NCI-H69 (cell line): ENCODE data around the gene ADAM33.

Experiments used
- DNase-seq: peaks from one replicate; lab custom pipeline; 2025; lab: John Stamatoyannopoulos, UW

ADAM33 gene

DNA sequence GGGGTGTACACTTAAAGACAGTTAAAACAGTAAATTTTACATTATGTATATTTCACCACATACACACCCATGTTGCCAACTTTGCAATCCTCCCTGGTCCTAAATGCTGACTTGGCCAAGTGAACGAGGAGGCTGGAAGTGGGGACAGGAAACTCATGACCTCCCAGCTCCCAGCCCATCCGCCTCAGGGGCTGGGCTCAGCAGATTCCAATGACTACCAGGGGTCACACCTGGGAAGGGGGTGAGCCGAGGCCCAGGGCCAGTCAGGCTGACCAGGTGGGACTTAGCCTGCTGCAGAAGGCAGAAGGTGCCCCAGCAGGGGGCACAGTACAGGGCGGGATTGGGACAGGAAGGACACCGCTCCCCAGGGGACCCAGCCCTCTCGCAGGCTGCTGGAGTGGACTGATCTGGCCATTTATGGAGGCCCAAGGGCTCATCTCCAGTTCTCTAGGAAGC, 28.2 kb upstream of the ADAM33 start:
- DNase-seq = peak; percentile 25

DNA sequence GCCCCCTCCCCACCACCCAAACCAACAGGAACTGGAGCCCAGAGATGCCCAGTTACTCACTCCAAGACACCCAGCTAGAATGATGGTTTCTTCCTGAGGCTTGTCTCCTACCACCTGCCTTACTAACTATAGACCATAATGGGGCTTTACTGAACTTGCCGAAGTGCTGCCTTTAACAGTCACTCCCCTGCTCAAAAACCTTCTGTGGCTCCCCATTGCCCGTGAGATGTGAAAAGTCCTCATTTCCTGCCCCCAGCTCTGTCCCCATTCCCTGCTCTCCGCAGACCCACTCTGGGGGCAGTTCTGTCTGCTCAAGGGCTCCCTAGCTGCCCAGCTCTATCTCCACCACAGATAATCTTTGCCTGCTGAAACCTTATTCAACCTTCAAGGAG, 25.7 kb upstream of the ADAM33 start:
- no peak for DNase-seq

DNA sequence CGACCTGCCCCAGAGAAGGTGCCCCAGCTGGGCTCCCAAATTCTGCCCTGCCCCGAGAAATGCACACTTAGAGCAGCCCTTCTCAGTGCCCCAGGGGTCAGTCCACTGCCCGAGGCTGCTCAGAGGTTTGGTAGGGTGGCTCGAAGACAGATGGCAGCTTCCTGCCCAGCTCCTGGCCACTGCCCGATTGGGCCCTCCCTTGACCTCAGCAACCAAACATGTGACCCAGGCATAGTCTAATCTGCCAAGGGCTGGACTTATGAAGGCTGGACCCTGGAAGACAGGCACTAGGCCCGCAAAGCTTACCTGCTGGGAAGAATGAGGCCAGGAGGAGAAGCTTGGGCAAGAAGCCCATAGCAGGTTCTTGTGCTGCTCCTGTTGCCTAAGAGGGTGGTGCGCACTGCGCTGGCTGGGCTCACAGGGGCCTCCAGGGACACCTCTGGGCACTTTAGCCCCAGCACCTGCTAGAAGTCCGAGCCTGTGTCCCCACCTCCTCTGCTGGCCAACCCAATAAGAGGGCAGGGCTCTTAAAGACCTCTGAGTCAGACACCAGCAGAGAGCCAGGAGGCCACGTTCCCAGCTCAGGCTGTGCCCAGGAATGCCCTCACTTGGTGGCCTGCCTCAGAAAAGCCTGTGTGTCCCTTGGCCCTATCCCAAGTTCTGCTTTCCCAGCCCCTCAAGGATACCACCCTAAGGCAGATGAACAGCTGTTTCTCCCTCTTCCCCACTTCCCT, 25.1 kb upstream of the ADAM33 start:
- no peak for DNase-seq

DNA sequence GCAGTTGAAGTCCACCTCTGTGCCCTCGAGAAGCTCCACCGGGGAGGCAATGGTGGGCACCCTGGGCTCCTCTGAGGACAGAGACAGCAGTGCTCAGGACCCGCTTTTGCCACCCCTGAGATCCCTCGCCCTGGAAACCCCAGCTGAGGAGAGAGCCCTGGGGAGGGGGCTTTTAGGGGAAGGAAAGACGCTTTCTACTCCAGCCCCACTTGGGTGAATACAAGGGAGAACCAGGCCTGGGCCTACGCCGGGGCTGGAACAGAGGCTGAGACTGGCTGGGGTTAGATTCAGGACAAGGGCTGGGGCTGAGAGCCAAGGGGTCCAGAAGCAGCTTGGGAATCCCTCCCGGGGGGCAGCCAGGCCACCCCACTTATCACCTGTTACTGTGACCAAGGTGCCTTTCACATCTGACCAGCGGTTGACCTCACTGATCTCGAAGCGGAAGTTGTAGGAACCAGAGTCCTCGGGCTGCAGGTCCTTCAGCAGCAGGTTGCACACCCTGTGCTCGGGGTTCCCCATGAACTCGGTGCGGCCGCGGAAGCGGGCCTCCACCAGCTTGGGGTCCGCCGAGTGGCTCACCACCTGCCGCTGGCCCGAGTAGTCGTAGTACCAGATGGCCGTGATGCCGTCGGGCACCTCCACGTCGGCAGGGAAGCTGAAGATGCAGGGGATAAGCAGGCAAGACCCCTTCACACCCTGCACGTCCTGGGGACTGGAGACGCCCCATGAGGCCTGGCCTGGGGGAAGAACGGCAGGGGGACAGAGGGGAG, 24.3 kb upstream of the ADAM33 start:
- DNase-seq = no peak

DNA sequence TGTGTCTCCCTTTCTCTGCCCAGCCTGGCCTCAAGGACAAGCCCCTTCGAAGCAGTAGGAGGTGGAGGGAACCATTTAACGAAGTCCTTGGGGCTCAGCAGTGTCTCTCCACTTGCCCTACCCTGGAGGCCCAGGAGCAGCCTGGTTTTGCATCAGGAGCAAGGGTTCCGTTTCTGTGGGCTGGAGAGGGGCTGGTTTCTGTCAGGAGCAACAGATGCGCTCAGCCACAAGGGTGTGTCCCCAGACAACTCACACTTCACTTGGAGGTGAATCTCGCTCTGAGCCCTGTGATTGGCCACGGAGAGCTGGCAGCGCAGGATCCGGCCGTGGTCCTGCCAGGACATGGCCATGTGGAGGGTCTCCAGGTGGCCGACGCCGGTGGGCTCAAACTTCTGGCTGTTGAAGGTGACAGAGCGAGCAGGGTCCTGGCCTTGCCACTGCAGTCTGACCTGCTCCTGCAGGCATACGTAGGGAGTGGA, 23.7 kb upstream of the ADAM33 start:
- DNase-seq = no peak

DNA sequence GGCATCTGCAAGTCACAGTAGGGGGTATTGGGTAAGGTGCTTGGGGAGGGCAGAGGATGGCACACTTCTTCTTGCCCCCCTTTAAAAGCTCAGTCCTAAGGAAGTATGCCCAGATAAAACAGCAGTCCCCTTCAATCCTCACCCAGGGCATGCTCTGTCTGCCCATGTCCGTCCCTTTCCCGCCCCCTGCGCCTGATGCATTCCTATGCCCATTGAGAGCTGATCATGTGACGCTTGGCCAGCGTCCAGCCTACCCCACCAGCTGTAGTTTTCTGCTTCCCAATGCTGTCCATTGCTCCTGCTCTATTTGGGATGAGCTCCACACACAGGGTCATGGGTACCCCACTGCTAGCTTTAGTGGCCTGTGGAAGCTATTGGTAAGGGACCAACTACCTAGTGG, 22.3 kb upstream of the ADAM33 start:
- no peak for DNase-seq

DNA sequence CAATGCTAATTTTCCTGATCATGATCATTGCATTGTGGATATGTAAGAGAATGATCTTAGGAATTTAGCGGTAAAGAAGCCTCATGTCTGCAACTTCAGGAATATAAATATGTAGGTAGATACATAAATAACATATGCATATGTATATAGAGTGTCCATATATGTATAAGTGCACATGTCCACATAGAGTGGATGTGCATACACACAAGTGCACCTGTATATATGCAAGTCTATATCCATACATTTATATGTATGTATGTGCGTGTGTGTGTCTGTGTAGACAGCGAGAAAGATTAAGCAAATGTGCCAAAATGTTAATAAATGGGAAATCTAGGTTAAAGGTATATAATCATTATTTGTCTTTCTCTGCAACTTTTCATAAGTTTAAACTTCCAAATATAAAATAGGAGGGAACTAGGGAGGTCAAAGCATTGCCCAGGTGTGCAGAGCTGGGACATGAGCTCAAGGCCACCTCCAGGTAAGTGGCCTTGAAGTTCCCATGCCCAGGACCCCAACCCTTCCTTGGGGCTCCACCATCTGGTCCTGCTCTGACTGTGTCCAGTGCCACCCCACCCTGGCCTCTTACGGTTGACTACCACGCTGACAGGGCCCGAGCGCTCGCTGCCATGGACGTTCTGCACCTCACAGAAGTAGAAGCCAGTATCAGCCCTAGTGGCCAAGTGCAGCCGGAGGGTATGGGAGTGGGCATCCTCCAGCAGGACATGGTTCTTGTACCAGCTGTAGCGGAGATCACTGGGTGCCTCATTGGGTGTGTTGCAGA, 21.0 kb upstream of the ADAM33 start:
- no peak for DNase-seq

DNA sequence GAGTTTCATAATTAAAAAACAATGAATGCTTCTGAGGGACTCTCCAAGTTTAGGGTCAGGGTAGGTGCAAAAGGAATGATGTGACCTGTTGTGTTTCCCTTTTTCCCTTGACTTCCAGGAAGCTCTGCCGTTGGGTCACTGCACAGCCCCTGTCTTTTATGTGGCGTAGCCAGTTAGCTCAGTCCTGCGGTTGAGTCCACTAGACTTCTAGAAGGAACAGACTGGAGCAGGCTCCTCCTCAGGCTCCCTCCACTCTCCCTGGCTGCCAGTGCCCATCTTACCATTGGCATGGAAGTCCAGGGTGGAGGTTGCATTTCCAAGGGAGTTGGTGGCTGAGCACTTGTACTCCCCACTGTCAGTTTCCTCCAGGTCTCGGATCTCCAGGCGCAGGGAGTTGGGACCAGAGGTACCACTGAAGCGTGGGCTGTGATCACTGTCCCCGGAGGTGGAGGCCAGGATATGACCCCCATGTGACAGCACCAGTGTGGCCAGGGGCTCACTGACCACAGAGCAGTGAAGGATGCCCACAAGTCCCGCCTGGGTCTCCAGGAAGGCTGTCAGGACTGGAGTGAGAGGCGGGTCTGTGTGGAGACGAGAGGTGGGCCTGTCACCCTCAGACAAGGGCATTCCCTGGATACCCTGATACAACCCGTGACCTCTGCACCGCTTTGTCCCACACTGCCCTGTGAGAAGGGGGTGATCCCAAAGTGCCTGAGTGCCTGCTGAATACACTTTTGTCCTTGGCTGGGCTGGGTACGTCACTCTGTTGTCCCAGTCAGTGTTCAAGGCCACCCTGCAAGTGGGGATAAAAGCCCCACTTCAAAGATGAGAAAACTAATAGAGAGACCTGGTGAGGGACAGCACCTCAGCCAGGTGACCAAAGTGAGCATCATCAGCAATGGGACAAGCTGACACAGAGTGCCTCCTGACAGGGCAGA, 19.5 kb upstream of the ADAM33 start:
- DNase-seq = no peak

DNA sequence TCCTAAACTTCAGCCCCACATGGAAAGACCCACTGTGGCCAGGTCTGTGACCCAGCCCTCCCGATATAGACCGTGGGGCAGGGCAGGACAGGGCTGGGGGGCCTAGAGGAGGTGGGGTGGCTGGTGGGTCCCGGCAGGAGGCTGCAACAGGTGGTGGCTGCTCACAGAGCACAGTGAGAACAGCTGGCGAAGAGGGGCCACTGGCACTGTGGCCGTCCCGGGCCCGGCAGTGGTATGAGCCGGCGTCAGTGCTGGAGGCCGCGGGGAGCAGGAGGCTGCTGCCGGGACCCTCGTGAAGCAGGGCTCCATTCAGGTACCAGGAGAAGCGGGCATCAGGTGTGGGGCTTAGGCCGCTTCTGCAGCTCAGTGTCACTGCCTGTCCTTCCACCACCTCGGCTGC, 17.2 kb upstream of the ADAM33 start:
- DNase-seq = no peak

DNA sequence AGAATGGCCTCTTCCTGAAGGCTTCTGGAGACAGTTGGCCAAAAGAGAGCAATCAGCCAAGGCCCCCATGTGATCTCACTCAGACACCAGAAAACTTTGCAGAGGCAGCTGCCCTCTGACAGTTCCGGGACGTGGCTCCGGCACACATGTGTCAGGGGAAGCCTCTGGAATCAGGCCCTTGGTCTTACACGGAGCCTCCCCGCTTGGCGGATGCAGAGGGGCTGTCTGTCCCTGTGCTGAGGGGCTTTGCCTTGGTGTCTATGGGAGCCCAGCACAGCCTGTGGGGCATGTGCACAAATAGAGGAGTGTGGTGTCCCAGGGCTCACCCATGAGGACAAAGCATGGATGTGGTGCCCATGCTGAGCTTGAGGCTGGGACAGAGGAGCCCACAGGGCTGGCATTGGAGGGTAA, 16.8 kb upstream of the ADAM33 start:
- DNase-seq = no peak

DNA sequence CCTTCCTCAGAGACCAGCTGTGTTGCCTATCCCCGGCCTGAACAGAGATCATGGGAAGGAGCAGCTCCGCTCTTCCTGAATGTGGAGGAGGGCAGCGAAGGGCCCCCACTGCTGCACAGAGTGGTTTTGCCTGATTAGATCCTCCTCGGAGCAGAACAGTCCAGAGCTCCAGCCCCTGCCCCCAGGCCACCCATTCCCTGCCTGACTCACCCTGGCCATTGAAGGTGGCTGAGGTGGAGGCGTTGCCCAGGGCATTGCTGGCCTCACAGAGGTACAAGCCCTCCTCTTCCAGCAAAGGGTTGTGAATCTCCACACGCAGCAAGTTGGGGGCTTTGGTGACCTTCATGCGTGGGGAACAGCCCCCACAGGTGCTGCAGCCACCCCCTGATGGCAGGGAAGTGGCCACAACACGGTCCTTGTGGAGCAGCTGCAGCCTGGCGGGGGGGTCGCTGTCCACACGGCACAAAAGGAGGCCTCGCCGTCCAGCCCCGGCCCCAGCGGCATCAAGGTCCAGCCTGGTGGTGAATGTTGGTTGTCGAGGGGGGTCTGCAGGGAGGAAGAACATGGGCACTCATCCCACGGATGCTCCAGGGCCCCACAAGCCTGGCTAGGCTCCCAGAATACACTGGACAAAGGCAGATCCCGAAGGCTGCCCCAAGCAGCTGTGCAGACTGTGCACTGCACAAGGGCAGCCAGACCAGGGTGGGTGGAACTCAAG, 15.9 kb upstream of the ADAM33 start:
- DNase-seq = no peak

DNA sequence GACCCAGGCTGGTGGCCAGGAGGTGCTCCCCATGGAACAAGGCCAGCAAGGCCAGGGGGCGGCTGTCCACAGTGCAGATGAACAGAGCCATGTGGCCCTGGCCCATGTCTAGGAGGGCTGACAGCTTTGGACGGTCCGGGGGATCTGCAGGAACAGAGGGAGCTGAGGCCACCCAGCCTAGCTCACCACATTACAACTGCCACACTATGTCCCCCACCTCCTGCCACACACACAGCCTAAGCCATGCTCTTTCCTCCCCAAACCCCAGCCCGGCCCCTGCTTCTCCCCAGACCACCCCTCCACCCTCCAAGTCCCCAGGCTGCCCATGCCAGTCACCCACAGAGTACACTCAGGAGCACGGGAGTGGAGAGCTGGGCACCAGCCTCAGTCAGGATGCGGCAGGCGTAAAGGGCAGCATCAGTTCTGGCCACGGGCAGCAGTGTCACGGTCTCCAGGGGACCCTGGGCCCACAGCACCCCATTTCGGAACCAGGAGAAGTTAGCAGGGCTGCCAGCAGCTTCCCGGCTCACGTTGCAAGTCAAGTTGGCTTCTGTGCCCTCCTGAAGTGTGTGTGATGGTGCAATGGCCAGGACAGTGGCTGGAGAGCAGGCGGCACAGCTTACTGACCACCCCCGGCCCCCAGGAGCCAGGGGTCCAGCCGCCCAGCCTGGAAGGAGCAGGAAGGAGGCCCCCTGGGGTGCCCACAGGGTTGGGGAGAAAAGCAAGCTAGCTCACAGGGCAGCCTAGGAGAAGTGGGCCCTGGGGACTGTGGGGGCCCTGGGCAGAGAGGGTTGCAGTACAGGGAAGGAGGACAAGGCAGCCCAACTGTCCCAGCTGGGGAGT, 15.2 kb upstream of the ADAM33 start:
- no peak for DNase-seq

DNA sequence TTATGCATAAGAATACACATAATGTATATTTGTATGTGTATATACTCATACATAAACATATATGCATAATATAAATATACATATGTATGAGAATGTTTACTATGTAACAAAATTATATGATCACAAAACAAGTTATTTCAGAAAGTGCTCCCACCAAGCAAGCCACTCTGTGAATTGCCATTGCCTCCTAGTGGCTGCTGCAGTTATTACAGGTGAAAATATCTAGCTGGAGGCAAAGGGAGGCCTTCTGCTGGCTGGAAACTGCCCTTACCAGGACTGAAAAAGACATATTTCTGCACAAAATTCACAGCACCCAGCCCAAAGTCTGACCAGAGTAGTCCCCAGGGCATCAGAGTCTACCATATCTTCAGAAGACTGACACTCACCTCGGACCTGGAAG, 14.4 kb upstream of the ADAM33 start:
- DNase-seq = no peak

DNA sequence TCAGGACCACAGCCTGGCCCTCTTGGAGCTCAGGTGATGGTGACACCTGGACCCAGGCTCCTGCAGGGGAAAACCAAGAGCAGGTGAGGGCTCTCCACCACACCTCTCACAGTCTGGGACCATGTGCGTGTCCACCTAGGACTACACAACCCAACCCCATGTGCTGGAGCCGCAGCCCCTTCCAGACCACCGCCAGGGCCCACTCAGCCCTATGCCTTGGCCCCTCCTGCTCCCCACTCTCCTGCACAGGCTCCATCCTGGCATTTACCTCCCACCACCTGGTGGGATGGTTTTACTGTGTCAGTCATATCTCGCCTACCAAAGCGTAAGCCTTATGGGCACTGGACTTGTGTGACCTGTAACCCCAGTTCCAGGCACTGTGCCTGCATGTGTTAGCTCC, 13.1 kb upstream of the ADAM33 start:
- no peak for DNase-seq

DNA sequence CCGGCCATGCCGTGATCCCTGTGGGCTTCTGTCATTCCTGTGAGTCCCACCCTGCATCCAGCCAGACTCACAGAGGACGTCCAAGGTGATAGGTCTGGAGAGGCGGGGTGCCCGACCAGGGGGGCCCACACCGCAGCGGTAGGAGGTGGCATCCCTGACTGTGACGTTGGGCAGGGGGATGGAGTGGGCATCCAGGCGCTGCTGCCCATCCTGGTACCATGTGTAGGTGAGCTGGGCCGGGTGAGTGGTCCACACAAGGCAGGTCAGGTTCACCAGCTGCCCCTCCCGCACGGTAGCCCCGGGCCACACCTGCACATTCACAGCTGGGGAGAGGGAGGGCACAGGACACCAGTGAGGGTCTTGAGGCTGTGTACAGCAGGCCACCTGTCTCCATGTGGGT, 11.6 kb upstream of the ADAM33 start:
- no peak for DNase-seq

DNA sequence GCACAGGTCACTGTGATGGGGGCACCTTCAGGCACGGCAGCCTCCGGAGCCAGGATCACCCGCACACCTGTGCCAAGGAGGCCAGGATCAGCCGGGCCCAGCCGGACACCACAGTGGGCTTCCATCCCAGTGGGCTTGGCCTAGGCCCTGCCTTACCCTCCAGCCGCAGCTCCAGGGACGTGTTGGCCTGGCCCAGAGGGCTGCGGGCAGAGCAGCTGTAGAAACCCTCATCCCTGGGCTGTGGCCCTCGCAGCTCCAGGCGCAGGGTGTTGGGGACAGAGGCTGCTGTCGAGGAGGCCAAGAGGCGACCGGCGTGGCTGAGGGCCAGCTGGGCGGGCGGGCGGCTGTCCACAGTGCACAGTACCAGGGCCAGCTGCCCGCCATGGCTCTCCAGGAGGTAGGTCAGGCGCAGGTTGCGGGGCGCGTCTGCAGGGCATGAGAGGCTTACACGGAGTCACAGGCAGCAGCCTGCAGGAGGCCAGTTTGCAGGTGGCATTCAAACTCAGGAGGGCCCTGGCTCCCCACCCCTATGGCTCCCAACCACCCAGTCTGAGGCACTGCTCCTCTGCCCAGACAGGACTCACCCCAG, 11.0 kb upstream of the ADAM33 start:
- DNase-seq = no peak

DNA sequence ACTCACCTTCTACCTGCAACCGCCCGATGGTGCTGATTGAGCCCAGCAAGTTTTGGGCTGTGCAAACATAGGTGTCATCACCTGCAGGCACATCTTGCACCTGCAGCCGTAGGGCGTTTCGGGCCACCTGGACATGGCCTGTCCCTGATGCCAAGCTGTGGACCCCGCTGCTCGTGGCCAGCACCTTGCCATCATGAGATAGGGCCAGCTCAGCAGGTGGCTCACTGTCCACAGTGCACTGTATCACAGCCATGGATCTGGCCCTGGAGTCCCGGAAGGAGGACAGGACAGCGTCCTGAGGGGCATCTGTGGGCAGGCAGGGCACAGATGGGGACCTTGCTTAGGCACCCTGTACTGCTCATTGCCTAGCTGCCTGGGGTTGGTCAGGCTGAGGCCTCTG, 10.1 kb upstream of the ADAM33 start:
- no peak for DNase-seq

DNA sequence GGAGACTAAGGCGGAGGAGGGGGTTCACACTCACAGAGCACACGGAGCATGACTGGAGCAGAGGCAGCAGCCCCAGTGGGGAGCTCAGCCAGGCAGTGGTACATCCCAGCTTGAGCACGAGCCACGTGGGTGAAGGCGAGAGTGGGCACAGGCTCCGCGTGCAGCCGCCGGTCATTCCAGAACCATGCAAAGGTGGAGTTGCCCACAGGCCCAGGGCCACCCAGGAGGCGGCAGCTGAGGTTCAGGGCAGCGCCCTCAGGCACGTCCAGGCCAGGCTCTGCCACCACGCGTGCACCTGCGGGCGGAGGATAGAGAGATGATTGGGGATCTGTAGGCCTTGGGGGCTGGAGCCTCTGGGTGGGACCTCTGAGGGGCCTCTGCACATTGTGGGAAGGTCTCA, 9.5 kb upstream of the ADAM33 start:
- DNase-seq = no peak

DNA sequence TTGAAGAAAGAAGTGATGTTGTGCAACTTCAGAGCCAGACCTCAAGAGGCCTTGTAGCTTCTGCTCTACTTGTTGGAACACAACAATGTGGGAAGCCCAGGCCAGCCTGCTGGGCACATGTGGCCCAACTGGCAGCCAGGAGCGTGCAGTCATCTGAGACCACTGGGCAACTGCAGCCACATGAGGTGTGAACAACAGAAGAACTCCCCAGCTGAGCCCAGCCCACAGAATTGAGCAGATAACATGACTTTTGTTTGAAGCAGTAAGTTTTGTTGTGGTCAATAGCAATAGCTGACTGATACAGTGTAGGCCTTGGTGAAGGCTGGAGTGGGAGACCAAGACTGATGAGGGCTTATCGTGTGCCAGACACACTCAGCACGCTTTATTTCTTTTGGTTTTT, 8.6 kb upstream of the ADAM33 start:
- no peak for DNase-seq

DNA sequence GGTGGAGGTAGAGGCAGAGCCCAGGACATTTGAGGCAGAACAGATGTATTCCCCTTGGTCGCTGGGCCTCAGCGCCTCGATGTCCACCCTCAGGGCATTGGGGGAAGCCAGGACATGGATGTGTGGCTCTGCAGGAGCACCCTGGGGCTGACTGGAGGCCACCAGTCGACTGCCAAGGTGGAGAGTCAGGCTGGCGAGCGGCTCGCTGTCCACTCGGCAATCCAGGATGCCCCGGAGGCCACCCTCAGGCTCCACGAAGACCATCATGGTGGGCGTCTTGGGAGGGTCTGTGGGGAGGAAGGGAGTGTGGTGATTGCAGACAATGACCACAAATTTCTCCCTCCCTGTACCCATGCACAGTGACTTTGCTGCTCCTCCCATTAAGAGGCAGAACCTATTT, 8.2 kb upstream of the ADAM33 start:
- DNase-seq = no peak
